HepG2 (cell line): ENCODE data around the gene CCBE1. TPM values are rescaled to one million over a fixed set of nuclear protein-coding genes. Genes with fewer than 3 reads are reported as not detected.

Experiments used
- ATAC-seq: fragments of 200-7000 bp; cut with Tn5 transposase; 3 replicates; pipeline ENCODE4 v1.9.1; 2020; ENCODE audit warnings: mild to moderate bottlenecking, moderate library complexity
- BruUV-seq: library from RNA; stranded (reverse); fragments of 400-500 nt; replicated peaks from 2 replicates; lab custom pipeline; 2021; lab: Mats Ljungman, UMichigan
- CTCF ChIA-PET: fragments of 300-600 bp; formaldehyde crosslinking; extraction: SDS; loops from one replicate; lab custom pipeline; 2021; ENCODE audit warnings: low total read pairs, inconsistent platforms, low intra/inter-chr PET ratio; lab: Yijun Ruan, JAX
- POLR2A ChIA-PET: fragments of 350-600 bp; sonication (Branson Sonifier 250); formaldehyde crosslinking; loops from one replicate; lab custom pipeline; 2020; ENCODE audit warnings: antibody characterized with exemption, inconsistent platforms; lab: Yijun Ruan, JAX
- DNase-seq: peaks from one replicate; pipeline ENCODE4 v3.0.0-alpha.2; 2015; ENCODE audit warnings: low spot score
- FAIRE-seq: peaks from 3 replicates; lab custom pipeline; 2011; peaks lifted over from hg19 to GRCh38; lab: Jason Lieb, UNC
- H2AFZ ChIP-seq: one replicate; pipeline ENCODE4 v1.6.1; 2011; ENCODE audit warnings: low read length, inconsistent platforms
- H3K27ac ChIP-seq: fragments of 300-600 bp; 3 replicates; pipeline ENCODE4 v1.8.0; 2011; ENCODE audit warnings: mixed run types, mild to moderate bottlenecking, mixed read lengths, low read length, inconsistent platforms; ENCODE audit not compliant: insufficient read depth; ENCODE audit errors: extremely low read length
- H3K27me3 ChIP-seq, 2 experiments: fragments of 200-600 bp in 1 of 2; 2 replicates in 1 of 2; 3 replicates in 1 of 2; pipeline versions ENCODE4 v1.6.0 to v1.8.0; 2011; ENCODE audit warnings: low read length in 2 of 2, mild to moderate bottlenecking in 2 of 2, moderate library complexity in 2 of 2, inconsistent platforms in 1 of 2; ENCODE audit not compliant: insufficient read depth in 2 of 2, control insufficient read depth in 1 of 2
- H3K36me3 ChIP-seq, 2 experiments: fragments of 200-600 bp in 1 of 2; replicated peaks in 1 of 2; 2 replicates in 1 of 2; 3 replicates in 1 of 2; pipeline versions ENCODE4 v1.5.1 to v1.8.0; 2011; ENCODE audit warnings: low read length in 2 of 2, inconsistent platforms in 1 of 2; ENCODE audit not compliant: insufficient read depth in 2 of 2, control insufficient read depth in 1 of 2
- H3K4me1 ChIP-seq: 2 replicates; pipeline ENCODE4 v1.5.1; 2012; ENCODE audit warnings: low read length, inconsistent platforms; ENCODE audit not compliant: insufficient read depth
- H3K4me2 ChIP-seq: 2 replicates; pipeline ENCODE4 v1.6.0; 2011; ENCODE audit warnings: low read depth, low read length, inconsistent platforms
- H3K4me3 ChIP-seq, 3 experiments: fragments of 200-600 bp in 1 of 3; sonication (generic), shearing (Covaris generic) in 1 of 3; replicated peaks in 1 of 3; 2 replicates each; pipeline ENCODE4 v1.5.1; 2011 to 2016; ENCODE audit warnings: low read length in 3 of 3, inconsistent platforms in 2 of 3, low read depth in 2 of 3, mild to moderate bottlenecking in 2 of 3, control low read depth in 1 of 3, mixed read lengths in 1 of 3; ENCODE audit not compliant: insufficient read depth in 1 of 3
- H3K79me2 ChIP-seq: one replicate; pipeline ENCODE4 v1.6.1; 2011; ENCODE audit warnings: low read length, inconsistent platforms; ENCODE audit not compliant: insufficient read depth
- H3K9ac ChIP-seq: 2 replicates; pipeline ENCODE4 v1.6.0; 2011; ENCODE audit warnings: mild to moderate bottlenecking, low read depth, low read length, inconsistent platforms; ENCODE audit not compliant: insufficient read depth
- H3K9me3 ChIP-seq: 2 replicates; pipeline ENCODE4 v1.5.1; 2012; ENCODE audit warnings: mild to moderate bottlenecking, low read length
- H4K20me1 ChIP-seq: 2 replicates; pipeline ENCODE4 v1.6.0; 2011; ENCODE audit warnings: inconsistent platforms, mild to moderate bottlenecking, low read length, moderate library complexity; ENCODE audit not compliant: insufficient read depth
- CEBPB ChIP-seq: IDR thresholded peaks from 2 replicates; pipeline ENCODE4 v1.6.1; 2011; ENCODE audit warnings: low read depth, low read length, improper control_type of control experiment, borderline replicate concordance
- HDAC2 ChIP-seq: sonication (generic); formaldehyde crosslinking; IDR thresholded peaks from 2 replicates; pipeline ENCODE4 v1.4.0; 2020; ENCODE audit warnings: missing genetic modification reagents
- MAF1 ChIP-seq: sonication (generic); formaldehyde crosslinking; IDR thresholded peaks from 2 replicates; pipeline ENCODE4 v1.5.0; 2020; ENCODE audit warnings: missing genetic modification reagents, borderline replicate concordance
- MEIS1 ChIP-seq: sonication (generic); formaldehyde crosslinking; IDR thresholded peaks from 2 replicates; pipeline ENCODE4 v1.9.0; 2021; ENCODE audit warnings: mild to moderate bottlenecking, missing genetic modification reagents, moderate library complexity, borderline replicate concordance
- MTF2 ChIP-seq: sonication (generic); formaldehyde crosslinking; IDR thresholded peaks from 2 replicates; pipeline ENCODE4 v1.5.0; 2020; ENCODE audit warnings: missing genetic modification reagents, borderline replicate concordance
- PTBP1 ChIP-seq: fragments of 200-400 bp; formaldehyde crosslinking; IDR thresholded peaks from 2 replicates; pipeline ENCODE4 v1.6.1; 2018; ENCODE audit warnings: low read length, low read depth; ENCODE audit not compliant: poor library complexity, severe bottlenecking
- SOX6 ChIP-seq, 2 experiments: fragments of 450-650 bp in 1 of 2; sonication (generic) in 1 of 2; formaldehyde crosslinking in 1 of 2; IDR thresholded peaks; 2 replicates each; pipeline versions ENCODE4 v1.4.0 to v1.6.1; 2017 to 2020; ENCODE audit warnings: antibody characterized with exemption in 1 of 2, mild to moderate bottlenecking in 1 of 2, missing genetic modification reagents in 1 of 2
- TARDBP ChIP-seq: sonication (generic); formaldehyde crosslinking; IDR thresholded peaks from 2 replicates; pipeline ENCODE4 v1.8.0; 2022; ENCODE audit warnings: mild to moderate bottlenecking, missing genetic modification reagents
- ZEB1 ChIP-seq: IDR thresholded peaks from 2 replicates; pipeline ENCODE4 v1.6.1; 2012; ENCODE audit warnings: mild to moderate bottlenecking, low read depth, inconsistent platforms; ENCODE audit not compliant: insufficient replicate concordance
- ZNF263 ChIP-seq: sonication (generic); formaldehyde crosslinking; IDR thresholded peaks from 2 replicates; pipeline ENCODE4 v1.4.0; 2020; ENCODE audit warnings: missing genetic modification reagents
- WGBS: methylation state at CpG from one replicate; pipeline ENCODE4 v1.1.6; 2017; ENCODE audit warnings: low lambda C conversion rate; 5-methylcytosine and 5-hydroxymethylcytosine counted together
- in situ Hi-C: cut with HindIII; loops from 2 replicates; pipeline ENCODE4 v1.10.0; 2017; ENCODE audit warnings: low pct_unique_long_range_greater_than_20kb; ENCODE audit not compliant: extremely low pct_ligation_motif_present
- intact Hi-C: fragments of 100-400 bp; cut with micrococcal nuclease; formaldehyde crosslinking; loops from one replicate; pipeline ENCODE4 v1.10.0; 2022; ENCODE audit not compliant: unreplicated experiment
- polyA plus RNA-seq, 8 experiments: library from polyadenylated mRNA; depleted of rRNA in 3 of 8; stranded (reverse) in 7 of 8; unstranded in 1 of 8; fragments of >200 nt; fragmentation: Illumina TruSeq in 4 of 8; extraction: Trizol in 4 of 8; gene quantifications; 2 replicates each; pipeline versions ENCODE4 v1.2.1 to v1.2.3, GENCODE V29; 2011 to 2016; ENCODE audit warnings: low read depth in 4 of 8, missing spikeins in 1 of 8, mixed read lengths in 1 of 8; ENCODE audit not compliant: insufficient read depth in 1 of 8
- total RNA-seq, 5 experiments: library from RNA; depleted of rRNA; stranded (reverse); fragments of >200 nt; fragmentation: Illumina TruSeq; extraction: Trizol; gene quantifications; 2 replicates each; pipeline ENCODE4 v1.2.3, GENCODE V29; 2016; ENCODE audit warnings: low read depth in 1 of 5

Gene CCBE1
- total and polyA plus RNA-seq, 2 of the 13 experiments (the other 11 are each of a cell fraction or from before 2014, with no cell fraction given) = not detected

GRCh38 chr18:59455728-59456276 is 241.4 kb downstream of the CCBE1 start:
- CTCF ChIA-PET = interaction anchor here (0.9 kb wide), 1 partner anchor 368 kb away, joined by 3 read pairs; no protein-coding TSS in a partner anchor
- DNase-seq (no peak), FAIRE-seq (no peak)
- H3K9me3 ChIP-seq = no peaks in the 10 kb centered on the region
- no peaks in the 10 kb centered on the region for H3K79me2 ChIP-seq
- intact Hi-C loops (loop anchor here (10.0 kb wide), 1 partner anchor 159 kb away; no protein-coding TSS in a partner anchor), in situ Hi-C loops (loop anchor here (10.0 to 25.0 kb wide), 2 partner anchors 181 to 369 kb away; no protein-coding TSS in a partner anchor)
- H3K4me3 ChIP-seq = no peak overlapping the region
- no peaks in the 10 kb centered on the region for H3K36me3 ChIP-seq
- H3K4me1 ChIP-seq = peaks cover 47% of the 10 kb centered on the region
- H2AFZ ChIP-seq = no peak overlapping the region
- BruUV-seq = no TSS peak
- no peak overlapping the region for H3K4me2 ChIP-seq
- H3K27me3 ChIP-seq = peaks cover 2 to 70% of the 10 kb centered on the region in 2 experiments; a peak in 3 of 5 replicates
- POLR2A ChIA-PET = no interaction called here
- H3K9ac ChIP-seq = no peak overlapping the region
- H3K27ac ChIP-seq = no peak overlapping the region
- no peaks in the 10 kb centered on the region for H4K20me1 ChIP-seq
- WGBS = 59% methylated on average over 12 of the region's 12 CpGs
- TF ChIP-seq ZEB1 = no peak
- TF ChIP-seq, all 625 proteins: peak for 0
- no peak for ATAC-seq

GRCh38 chr18:59454909-59455727 is 242.1 kb downstream of the CCBE1 start:
- no peak overlapping the region for H3K4me3 ChIP-seq
- ATAC-seq (0 out of 3 replicates have a peak, but pooled peaks have one; percentile 17), FAIRE-seq (no peak), DNase-seq (no peak)
- H2AFZ ChIP-seq = no peak overlapping the region
- H3K36me3 ChIP-seq = no peaks in the 10 kb centered on the region
- H3K27ac ChIP-seq = no peak overlapping the region
- in situ Hi-C loops (loop anchor here (10.0 to 25.0 kb wide), 2 partner anchors 182 to 370 kb away; no protein-coding TSS in a partner anchor), intact Hi-C loops (loop anchor here (10.0 kb wide), 1 partner anchor 160 kb away; no protein-coding TSS in a partner anchor)
- ChIA-PET POLR2A (no interaction called here), CTCF (interaction anchor here (0.9 kb wide), 1 partner anchor 368 kb away, joined by 3 read pairs; no protein-coding TSS in a partner anchor)
- peaks cover 47% of the 10 kb centered on the region for H3K4me1 ChIP-seq
- no peaks in the 10 kb centered on the region for H3K79me2 ChIP-seq
- no peak overlapping the region for H3K4me2 ChIP-seq
- WGBS = 4% methylated on average over 12 of the region's 13 CpGs
- H4K20me1 ChIP-seq = no peaks in the 10 kb centered on the region
- H3K9me3 ChIP-seq = no peaks in the 10 kb centered on the region
- peaks cover 3 to 71% of the 10 kb centered on the region in 2 experiments; a peak in 3 of 5 replicates for H3K27me3 ChIP-seq
- no peak overlapping the region for H3K9ac ChIP-seq
- no TSS peak for BruUV-seq
- TF ChIP-seq MAF1 (CRISPR knock-in tag) (no peak), MEIS1 (no peak), CEBPB (no peak), PTBP1 (no peak), SOX6 (IDR thresholded peaks at IDR 0.05) (no peak), SOX6 (CRISPR knock-in tag; IDR thresholded peaks at IDR 0.05) (peak; percentile 12; the same call in 1 of the 2 replicates), ZNF263 (peak; percentile 80), MTF2 (0 out of 2 replicates have a peak, but pooled peaks have one; percentile 47), TARDBP (CRISPR knock-in tag) (no peak), HDAC2 (CRISPR knock-in tag) (no peak)
